ENCODE data around the gene KRT83.

- no peak for TF ChIP-seq POLR2A (IDR thresholded peaks at IDR 0.05)
- TF ChIP-seq, protein P1, sequence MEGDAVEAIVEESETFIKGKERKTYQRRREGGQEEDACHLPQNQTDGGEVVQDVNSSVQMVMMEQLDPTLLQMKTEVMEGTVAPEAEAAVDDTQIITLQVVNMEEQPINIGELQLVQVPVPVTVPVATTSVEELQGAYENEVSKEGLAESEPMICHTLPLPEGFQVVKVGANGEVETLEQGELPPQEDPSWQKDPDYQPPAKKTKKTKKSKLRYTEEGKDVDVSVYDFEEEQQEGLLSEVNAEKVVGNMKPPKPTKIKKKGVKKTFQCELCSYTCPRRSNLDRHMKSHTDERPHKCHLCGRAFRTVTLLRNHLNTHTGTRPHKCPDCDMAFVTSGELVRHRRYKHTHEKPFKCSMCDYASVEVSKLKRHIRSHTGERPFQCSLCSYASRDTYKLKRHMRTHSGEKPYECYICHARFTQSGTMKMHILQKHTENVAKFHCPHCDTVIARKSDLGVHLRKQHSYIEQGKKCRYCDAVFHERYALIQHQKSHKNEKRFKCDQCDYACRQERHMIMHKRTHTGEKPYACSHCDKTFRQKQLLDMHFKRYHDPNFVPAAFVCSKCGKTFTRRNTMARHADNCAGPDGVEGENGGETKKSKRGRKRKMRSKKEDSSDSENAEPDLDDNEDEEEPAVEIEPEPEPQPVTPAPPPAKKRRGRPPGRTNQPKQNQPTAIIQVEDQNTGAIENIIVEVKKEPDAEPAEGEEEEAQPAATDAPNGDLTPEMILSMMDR (IDR thresholded peaks at IDR 0.05), result no peak
These were observed 28.9 kb upstream of the KRT83 start for GRCh38 chr12:52350021-52350620.
